Fibroblast of peridontal ligament (primary cell): ENCODE data around the gene ZNF808.
"Not testable (repeated sequence)": the region's sequence is repeated elsewhere in the genome, so short reads cannot be mapped to it uniquely, and the experiment has no call there.

Source experiments
- DNase-seq: peaks from one replicate; pipeline ENCODE4 v3.0.0-alpha.2; 2010; ENCODE audit errors: extremely low read depth

ZNF808 gene

GRCh38 chr19:52535771-52536447 is 8.4 kb downstream of the ZNF808 start:
- DNase-seq: peak; percentile 60

- peak; percentile 1 for DNase-seq
Measured at GRCh38 chr19:52536448-52536800, 9.0 kb downstream of the ZNF808 start.

GRCh38 chr19:52538815-52539214 is 11.3 kb downstream of the ZNF808 start:
- not testable (repeated sequence) for DNase-seq

GRCh38 chr19:52541176-52541575 is 13.7 kb downstream of the ZNF808 start:
- DNase-seq: not testable (repeated sequence)

GRCh38 chr19:52541608-52542007 is 14.1 kb downstream of the ZNF808 start:
- no peak for DNase-seq

- DNase-seq: not testable (repeated sequence)
Measured at GRCh38 chr19:52542541-52542940, 15.1 kb downstream of the ZNF808 start.

GRCh38 chr19:52542984-52543664 is 15.7 kb downstream of the ZNF808 start:
- DNase-seq: no peak

GRCh38 chr19:52554216-52554971 is 26.9 kb downstream of the ZNF808 start:
- DNase-seq: no peak

GRCh38 chr19:52557231-52557995 is 29.9 kb downstream of the ZNF808 start:
- no peak for DNase-seq

- not testable (repeated sequence) for DNase-seq
Measured at GRCh38 chr19:52558732-52559445, 31.4 kb downstream of the ZNF808 start.

GRCh38 chr19:52561611-52562010 is 34.1 kb downstream of the ZNF808 start:
- not testable (repeated sequence) for DNase-seq

- no peak for DNase-seq
Measured at GRCh38 chr19:52566121-52566520, 38.7 kb downstream of the ZNF808 start.

GRCh38 chr19:52566588-52566987 is 39.1 kb downstream of the ZNF808 start:
- peak; percentile 21 for DNase-seq

GRCh38 chr19:52567921-52568320 is 40.5 kb downstream of the ZNF808 start:
- no peak for DNase-seq

GRCh38 chr19:52569638-52569999 is 42.2 kb downstream of the ZNF808 start:
- not testable (repeated sequence) for DNase-seq

- DNase-seq: peak; percentile 89
Measured at GRCh38 chr19:52570000-52570861, 42.8 kb downstream of the ZNF808 start, which contains the start of gene ZNF701. Gene ZNF701 (plus strand): TSS chr19:52570287. CDS start chr19:52574148, 3,861 bp downstream.

- peak; percentile 19 for DNase-seq
Measured at GRCh38 chr19:52584736-52585440, 57.4 kb downstream of the ZNF808 start.

- DNase-seq: no peak
Measured at GRCh38 chr19:52585604-52586003, 58.1 kb downstream of the ZNF808 start.

- DNase-seq: no peak
Measured at GRCh38 chr19:52590728-52591127, 63.3 kb downstream of the ZNF808 start.

GRCh38 chr19:52592301-52592700 is 64.8 kb downstream of the ZNF808 start:
- no peak for DNase-seq
